ENCODE measurements around the gene HCAR2.
A peak's percentile ranks its signal among the peaks of the same experiment; 100 is the strongest.
"Not testable (repeated sequence)": the region's sequence is repeated elsewhere in the genome, so short reads cannot be mapped to it uniquely, and the experiment has no call there.

Gene HCAR2

GRCh38 chr12:122702890-122703611, at the start of gene HCAR2:
TSS of gene HCAR2 (minus strand) at chr12:122703357. CDS start at chr12:122703283, 74 bp downstream.
- not testable (repeated sequence) for DNase-seq (ENCODE audit: low spot score)

- peak; percentile 98 for DNase-seq (ENCODE audit: low spot score)
Observed at GRCh38 chr12:122752464-122753318, 49.5 kb upstream of the HCAR2 start, which contains the start of gene DENR. TSS of gene DENR (plus strand) at chr12:122752824. CDS start at chr12:122753702, 878 bp downstream.

GRCh38 chr12:122750781-122751515, 47.8 kb upstream of the HCAR2 start:
- not testable (repeated sequence) for DNase-seq (ENCODE audit: low spot score)

GRCh38 chr12:122749569-122750332, 46.6 kb upstream of the HCAR2 start:
- no peak for DNase-seq (ENCODE audit: low spot score)

GRCh38 chr12:122747224-122748135, 44.3 kb upstream of the HCAR2 start:
- no peak for DNase-seq (ENCODE audit: low spot score)

GRCh38 chr12:122743895-122744525, 40.9 kb upstream of the HCAR2 start:
- no peak for DNase-seq (ENCODE audit: low spot score)

GRCh38 chr12:122740351-122740750, 37.2 kb upstream of the HCAR2 start:
- DNase-seq (ENCODE audit: low spot score) = no peak

GRCh38 chr12:122738571-122738970, 35.4 kb upstream of the HCAR2 start:
- no peak for DNase-seq (ENCODE audit: low spot score)

- no peak for DNase-seq (ENCODE audit: low spot score)
Observed at GRCh38 chr12:122732611-122733010, 29.5 kb upstream of the HCAR2 start.

- no peak for DNase-seq (ENCODE audit: low spot score)
Observed at GRCh38 chr12:122732170-122732569, 29.0 kb upstream of the HCAR2 start.

GRCh38 chr12:122730215-122731014, 27.3 kb upstream of the HCAR2 start, which contains the start of gene HCAR1:
TSS of gene HCAR1 (minus strand) at chr12:122730844. CDS start at chr12:122730339, 505 bp downstream.
- no peak for DNase-seq (ENCODE audit: low spot score)

GRCh38 chr12:122729583-122730214, 26.5 kb upstream of the HCAR2 start:
- no peak for DNase-seq (ENCODE audit: low spot score)

- DNase-seq (ENCODE audit: low spot score) = no peak
Observed at GRCh38 chr12:122726080-122726558, 23.0 kb upstream of the HCAR2 start.

GRCh38 chr12:122725452-122726079, 22.4 kb upstream of the HCAR2 start:
- no peak for DNase-seq (ENCODE audit: low spot score)

GRCh38 chr12:122724641-122725243, 21.6 kb upstream of the HCAR2 start:
- no peak for DNase-seq (ENCODE audit: low spot score)

GRCh38 chr12:122722387-122722786, 19.2 kb upstream of the HCAR2 start:
- no peak for DNase-seq (ENCODE audit: low spot score)

GRCh38 chr12:122721057-122721545, 17.9 kb upstream of the HCAR2 start:
- DNase-seq (ENCODE audit: low spot score) = no peak

Measured in AG08396 (cell line).